WI38 (cell line): ENCODE measurements around the gene SNED1.

Experiments
- H3K4me3 ChIP-seq: 2 replicates; pipeline ENCODE4 v1.5.1; 2011; ENCODE audit warnings: low read depth, mild to moderate bottlenecking, control low read depth, low read length
- TF ChIP-seq, protein P1 (sequence below): IDR thresholded peaks from 2 replicates; pipeline ENCODE4 v1.5.1; 2012; ENCODE audit warnings: low read depth, mild to moderate bottlenecking, control low read depth, low read length

Gene SNED1

DNA sequence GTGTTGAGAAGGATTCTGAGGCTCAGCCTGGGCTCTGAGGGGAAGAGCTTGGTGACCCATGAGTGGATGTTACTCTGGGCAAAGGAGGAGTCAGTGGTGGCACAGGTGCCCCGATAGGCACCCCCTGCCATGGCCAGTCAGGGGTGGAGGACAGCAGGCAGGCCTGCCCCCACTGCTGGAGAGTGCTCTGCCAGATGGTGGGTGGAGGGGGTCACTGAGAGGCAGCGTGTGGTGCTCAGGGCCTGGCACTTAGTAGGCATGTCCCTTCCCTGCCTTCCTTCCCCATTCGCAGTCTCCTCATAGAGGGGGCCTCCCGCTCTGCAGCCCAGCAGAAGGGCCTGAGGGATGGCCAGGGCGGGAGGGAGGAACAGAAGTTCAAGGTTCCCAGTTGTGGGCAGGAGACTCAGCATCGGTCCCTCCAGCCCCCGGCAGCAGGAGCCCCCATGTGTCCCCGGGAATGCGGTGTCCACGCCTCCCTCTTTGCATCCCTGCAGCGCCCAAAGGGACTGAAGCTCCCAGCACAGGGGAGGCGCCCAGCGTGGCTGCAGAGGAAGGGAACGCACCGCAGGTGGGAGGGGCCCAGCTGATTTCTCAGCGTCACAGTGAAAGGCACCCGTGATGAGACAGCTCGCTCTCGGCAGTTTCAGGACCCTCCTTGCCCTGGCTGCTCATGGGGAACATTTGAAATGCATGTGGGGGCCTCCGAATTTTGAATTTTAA, 5.7 kb upstream of the SNED1 start:
- TF ChIP-seq, protein P1, sequence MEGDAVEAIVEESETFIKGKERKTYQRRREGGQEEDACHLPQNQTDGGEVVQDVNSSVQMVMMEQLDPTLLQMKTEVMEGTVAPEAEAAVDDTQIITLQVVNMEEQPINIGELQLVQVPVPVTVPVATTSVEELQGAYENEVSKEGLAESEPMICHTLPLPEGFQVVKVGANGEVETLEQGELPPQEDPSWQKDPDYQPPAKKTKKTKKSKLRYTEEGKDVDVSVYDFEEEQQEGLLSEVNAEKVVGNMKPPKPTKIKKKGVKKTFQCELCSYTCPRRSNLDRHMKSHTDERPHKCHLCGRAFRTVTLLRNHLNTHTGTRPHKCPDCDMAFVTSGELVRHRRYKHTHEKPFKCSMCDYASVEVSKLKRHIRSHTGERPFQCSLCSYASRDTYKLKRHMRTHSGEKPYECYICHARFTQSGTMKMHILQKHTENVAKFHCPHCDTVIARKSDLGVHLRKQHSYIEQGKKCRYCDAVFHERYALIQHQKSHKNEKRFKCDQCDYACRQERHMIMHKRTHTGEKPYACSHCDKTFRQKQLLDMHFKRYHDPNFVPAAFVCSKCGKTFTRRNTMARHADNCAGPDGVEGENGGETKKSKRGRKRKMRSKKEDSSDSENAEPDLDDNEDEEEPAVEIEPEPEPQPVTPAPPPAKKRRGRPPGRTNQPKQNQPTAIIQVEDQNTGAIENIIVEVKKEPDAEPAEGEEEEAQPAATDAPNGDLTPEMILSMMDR: no peak
- no peak overlapping the region for H3K4me3 ChIP-seq

GRCh38 chr2:240993446-240994170, 4.8 kb upstream of the SNED1 start:
- no peak overlapping the region for H3K4me3 ChIP-seq
- TF ChIP-seq, protein P1: no peak

DNA sequence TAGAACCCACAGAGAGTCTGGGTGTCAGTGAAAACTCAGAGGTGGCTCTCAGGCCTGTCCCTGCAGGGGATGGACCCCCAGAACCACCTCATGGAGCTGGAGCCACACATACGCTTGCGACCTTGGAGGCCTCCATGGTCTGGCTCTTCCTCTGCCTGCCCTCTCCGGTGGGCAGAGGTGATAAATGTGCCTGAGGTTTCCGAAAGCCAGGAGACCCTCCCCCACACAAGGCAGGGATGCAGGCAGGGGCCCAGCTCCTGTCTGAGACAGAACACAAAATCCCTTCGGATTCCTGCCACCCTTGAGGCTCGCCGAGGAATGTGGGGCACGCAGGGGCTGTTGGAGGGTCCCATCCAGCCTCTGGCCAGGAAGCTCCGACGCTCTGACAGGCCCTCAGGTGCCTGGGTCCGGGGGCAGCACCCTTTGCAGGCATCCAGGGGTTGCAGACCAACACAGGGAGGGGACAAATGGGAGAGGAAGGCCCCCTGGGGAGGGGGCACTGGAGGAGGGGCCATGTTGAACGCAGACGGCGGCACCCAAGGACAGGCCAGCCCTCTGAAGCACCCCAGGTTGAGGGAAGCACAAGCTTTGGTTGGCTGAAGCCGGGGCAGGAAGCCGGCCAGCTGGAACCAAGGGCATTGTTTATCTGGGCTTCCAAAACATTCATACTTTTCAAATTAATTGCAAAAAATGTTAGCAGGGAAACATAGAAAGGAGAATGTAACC, 4.1 kb upstream of the SNED1 start:
- TF ChIP-seq, protein P1: no peak
- H3K4me3 ChIP-seq: no peak overlapping the region

DNA sequence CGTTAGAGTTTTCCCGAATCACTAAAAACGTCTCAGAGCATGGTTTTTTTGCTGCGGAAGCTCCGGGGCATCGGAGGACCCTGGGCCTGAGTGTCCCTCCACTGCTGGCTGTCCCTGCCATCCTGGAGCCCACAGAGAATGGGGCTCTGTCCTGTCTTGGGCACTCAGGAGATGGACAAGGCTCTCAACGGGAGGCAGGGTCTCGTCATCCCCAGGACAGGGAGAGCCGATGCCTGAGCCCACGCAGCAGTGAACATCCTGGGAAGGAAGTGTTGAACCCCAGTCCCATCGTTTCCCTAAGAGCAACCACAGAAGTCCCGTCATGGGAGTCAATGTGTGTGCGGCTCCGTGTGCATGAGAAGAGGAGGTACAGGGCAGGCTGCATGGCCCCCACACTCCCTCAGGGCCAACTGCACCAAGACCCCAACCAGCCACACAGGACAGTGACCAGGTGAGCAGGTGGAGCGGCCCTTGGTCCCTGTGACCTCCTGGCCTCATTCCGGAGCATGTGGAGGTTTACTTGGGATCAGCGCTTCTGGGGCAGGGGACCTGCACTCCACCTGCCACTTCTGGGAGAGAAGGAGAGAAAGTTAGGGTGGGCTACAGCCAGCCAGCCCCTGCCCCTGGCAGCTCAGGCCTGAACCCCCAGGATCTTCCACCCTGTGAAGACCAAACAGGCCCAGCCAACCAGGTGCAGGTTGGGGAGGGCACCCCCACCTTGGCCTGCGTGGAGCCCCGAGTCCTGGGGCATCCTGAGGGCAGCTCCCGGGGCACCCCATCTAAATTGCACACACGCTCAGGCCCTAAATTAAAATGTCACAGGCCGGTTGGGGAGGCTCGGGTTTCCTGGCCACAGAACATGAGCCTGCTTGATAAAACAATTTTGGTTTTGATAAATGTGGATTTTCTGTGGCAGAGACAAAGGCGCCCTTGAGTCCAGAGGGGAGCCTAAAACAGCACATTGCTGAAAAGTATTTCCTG, 3.1 kb upstream of the SNED1 start:
- TF ChIP-seq, protein P1: no peak
- H3K4me3 ChIP-seq: no peak overlapping the region

DNA sequence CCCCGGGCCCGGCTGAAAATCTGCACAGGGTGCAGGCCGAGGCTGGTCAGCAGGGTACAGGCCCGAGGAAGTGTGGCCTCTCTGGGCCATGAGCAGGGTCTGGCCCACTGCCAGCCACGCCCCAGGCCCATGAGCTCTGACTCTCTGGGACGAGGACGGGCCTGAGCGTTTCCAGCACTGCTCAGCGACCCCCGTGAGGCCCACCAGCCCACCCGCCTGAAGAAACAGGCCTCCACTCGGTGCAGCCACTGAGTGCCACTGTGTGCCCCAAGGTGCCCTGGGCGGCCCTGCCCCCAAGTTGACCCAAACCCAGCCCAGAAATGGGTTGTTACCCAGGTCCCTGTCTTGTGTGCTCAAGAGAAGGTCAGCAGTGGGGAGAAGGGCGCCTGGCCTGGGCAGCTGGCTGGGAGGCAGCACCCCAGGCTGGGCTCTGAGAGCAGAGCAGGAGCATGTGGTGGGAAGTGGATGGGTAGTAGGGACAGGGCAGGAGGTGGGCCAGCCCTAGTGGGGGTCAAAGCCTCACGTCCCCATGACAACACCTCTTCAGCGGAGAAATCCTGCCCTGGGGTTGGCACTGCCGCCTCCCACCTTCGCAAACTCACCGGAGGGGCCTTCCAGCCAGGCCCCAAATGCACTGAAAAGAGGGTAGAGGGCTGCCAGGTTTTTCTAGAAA, 2.1 kb upstream of the SNED1 start:
- no peak overlapping the region for H3K4me3 ChIP-seq
- TF ChIP-seq, protein P1: no peak

- no peak overlapping the region for H3K4me3 ChIP-seq
- TF ChIP-seq, protein P1: no peak
Observed at GRCh38 chr2:240996834-240997140, 1.6 kb upstream of the SNED1 start.
